Measurements from ENCODE around the gene DGKI.

GRCh38 chr7:137626469-137627067 is 220.2 kb downstream of the DGKI start:
- TF ChIP-seq CBFB (CRISPR knock-in tag; IDR thresholded peaks at IDR 0.05; ENCODE audit: low read depth) (no peak), JUN (CRISPR knock-in tag; IDR thresholded peaks at IDR 0.05) (no peak), CTCF (IDR thresholded peaks at IDR 0.05) (peak; percentile 81), SP1 (CRISPR knock-in tag; conservative IDR thresholded peaks at IDR 0.05) (no peak), CREM (CRISPR knock-in tag; IDR thresholded peaks at IDR 0.05) (no peak), ATF1 (CRISPR knock-in tag; IDR thresholded peaks at IDR 0.05) (no peak), MYBL2 (CRISPR knock-in tag; IDR thresholded peaks at IDR 0.05) (no peak), TCF7 (CRISPR knock-in tag; IDR thresholded peaks at IDR 0.05; ENCODE audit: low read depth) (no peak), KAT7 (CRISPR knock-in tag; IDR thresholded peaks at IDR 0.05; ENCODE audit: borderline replicate concordance) (no peak), AR (CRISPR knock-in tag; IDR thresholded peaks at IDR 0.05) (no peak), TP53 (CRISPR knock-in tag; IDR thresholded peaks at IDR 0.05) (no peak), MAX (CRISPR knock-in tag; IDR thresholded peaks at IDR 0.05) (no peak), MLX (CRISPR knock-in tag; IDR thresholded peaks at IDR 0.05) (no peak)
